ENCODE measurements around the gene HSD11B2.

The HSD11B2 gene

DNA sequence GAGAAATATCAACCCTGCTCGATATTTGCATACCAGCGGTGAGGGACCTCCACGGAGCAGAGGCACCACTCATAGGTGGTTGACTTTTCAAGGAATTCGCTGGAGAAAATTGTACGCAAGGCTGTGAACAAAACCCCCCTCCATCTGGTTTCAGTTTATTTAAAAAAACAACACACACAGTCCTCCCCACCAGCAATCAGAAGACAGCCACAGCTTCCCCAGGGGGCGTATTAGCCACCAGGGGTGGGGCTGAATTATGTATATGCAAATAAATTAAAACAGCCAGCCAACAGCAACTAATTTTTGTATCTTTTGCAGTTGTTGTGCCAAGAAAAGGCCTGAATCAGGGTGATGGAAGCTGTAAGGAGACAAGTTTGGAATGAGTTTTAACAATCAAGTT is 5.9 kb upstream of the HSD11B2 start:
- H3K27ac ChIP-seq (ENCODE audit: poor library complexity, severe bottlenecking) = no peak overlapping the region
- no peaks in the 10 kb centered on the region for H3K27me3 ChIP-seq (ENCODE audit: insufficient read depth, poor library complexity, severe bottlenecking)
- no peaks in the 10 kb centered on the region for H3K9me3 ChIP-seq (ENCODE audit: severe bottlenecking)
- no peak overlapping the region for H3K4me3 ChIP-seq (ENCODE audit: severe bottlenecking)
- no peaks in the 10 kb centered on the region for H3K36me3 ChIP-seq (ENCODE audit: low read depth)
- H3K4me1 ChIP-seq (ENCODE audit: insufficient read depth, poor library complexity, severe bottlenecking) = no peaks in the 10 kb centered on the region
- no peak for DNase-seq (ENCODE audit: low spot score)
- TF ChIP-seq CTCF (IDR thresholded peaks at IDR 0.05; ENCODE audit: poor library complexity, severe bottlenecking) = no peak
- no peak for ATAC-seq (ENCODE audit: low read depth)

GRCh38 chr16:67425580-67425979 is 5.3 kb upstream of the HSD11B2 start:
- ATAC-seq (ENCODE audit: low read depth) = no peak
- Histone ChIP-seq H3K27ac (ENCODE audit: poor library complexity, severe bottlenecking) (no peak overlapping the region), H3K4me1 (ENCODE audit: insufficient read depth, poor library complexity, severe bottlenecking) (no peaks in the 10 kb centered on the region), H3K27me3 (ENCODE audit: insufficient read depth, poor library complexity, severe bottlenecking) (peaks cover 4% of the 10 kb centered on the region), H3K4me3 (ENCODE audit: severe bottlenecking) (no peak overlapping the region), H3K36me3 (ENCODE audit: low read depth) (no peaks in the 10 kb centered on the region), H3K9me3 (ENCODE audit: severe bottlenecking) (no peaks in the 10 kb centered on the region)
- no peak for TF ChIP-seq CTCF (IDR thresholded peaks at IDR 0.05; ENCODE audit: poor library complexity, severe bottlenecking)
- no peak for DNase-seq (ENCODE audit: low spot score)

DNA sequence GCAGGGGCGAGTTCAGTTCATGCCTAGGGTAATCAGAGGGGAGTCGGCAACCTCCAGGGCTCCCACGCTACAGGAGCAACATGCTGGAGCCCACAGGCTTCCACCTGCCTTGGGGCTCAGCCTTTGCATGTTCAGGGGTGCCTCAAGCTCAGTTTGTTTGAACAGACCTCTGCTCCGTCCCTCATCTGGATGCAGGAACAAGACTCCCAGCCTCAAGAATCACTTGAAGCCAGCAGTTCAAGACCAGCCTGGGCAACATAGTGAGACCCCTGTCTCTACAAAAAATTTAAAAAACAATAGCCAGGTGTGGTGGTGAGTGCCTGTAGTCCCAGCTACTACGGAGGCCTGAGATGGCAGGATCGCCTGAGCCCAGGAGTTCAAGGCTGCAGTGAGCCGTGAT is 4.9 kb upstream of the HSD11B2 start:
- no peak for TF ChIP-seq CTCF (IDR thresholded peaks at IDR 0.05; ENCODE audit: poor library complexity, severe bottlenecking)
- Histone ChIP-seq H3K27me3 (ENCODE audit: insufficient read depth, poor library complexity, severe bottlenecking) (peaks cover 4% of the 10 kb centered on the region), H3K9me3 (ENCODE audit: severe bottlenecking) (no peaks in the 10 kb centered on the region), H3K4me3 (ENCODE audit: severe bottlenecking) (no peak overlapping the region), H3K4me1 (ENCODE audit: insufficient read depth, poor library complexity, severe bottlenecking) (no peaks in the 10 kb centered on the region), H3K36me3 (ENCODE audit: low read depth) (no peaks in the 10 kb centered on the region), H3K27ac (ENCODE audit: poor library complexity, severe bottlenecking) (no peak overlapping the region)
- ATAC-seq (ENCODE audit: low read depth) = no peak
- no peak for DNase-seq (ENCODE audit: low spot score)

GRCh38 chr16:67426950-67427349 is 4.0 kb upstream of the HSD11B2 start:
- TF ChIP-seq CTCF (IDR thresholded peaks at IDR 0.05; ENCODE audit: poor library complexity, severe bottlenecking) = no peak
- Histone ChIP-seq H3K4me1 (ENCODE audit: insufficient read depth, poor library complexity, severe bottlenecking) (no peaks in the 10 kb centered on the region), H3K9me3 (ENCODE audit: severe bottlenecking) (no peaks in the 10 kb centered on the region), H3K4me3 (ENCODE audit: severe bottlenecking) (no peak overlapping the region), H3K27ac (ENCODE audit: poor library complexity, severe bottlenecking) (no peak overlapping the region), H3K36me3 (ENCODE audit: low read depth) (no peaks in the 10 kb centered on the region), H3K27me3 (ENCODE audit: insufficient read depth, poor library complexity, severe bottlenecking) (peaks cover 4% of the 10 kb centered on the region)
- DNase-seq (ENCODE audit: low spot score) (no peak), ATAC-seq (ENCODE audit: low read depth) (no peak)

- no peaks in the 10 kb centered on the region for H3K36me3 ChIP-seq (ENCODE audit: low read depth)
- no peak overlapping the region for H3K27ac ChIP-seq (ENCODE audit: poor library complexity, severe bottlenecking)
- ATAC-seq (ENCODE audit: low read depth) (peak; percentile 61), DNase-seq (ENCODE audit: low spot score) (no peak)
- peaks cover 4% of the 10 kb centered on the region for H3K27me3 ChIP-seq (ENCODE audit: insufficient read depth, poor library complexity, severe bottlenecking)
- H3K9me3 ChIP-seq (ENCODE audit: severe bottlenecking) = no peaks in the 10 kb centered on the region
- H3K4me1 ChIP-seq (ENCODE audit: insufficient read depth, poor library complexity, severe bottlenecking) = no peaks in the 10 kb centered on the region
- TF ChIP-seq CTCF (IDR thresholded peaks at IDR 0.05; ENCODE audit: poor library complexity, severe bottlenecking) = peak; percentile 90
- H3K4me3 ChIP-seq (ENCODE audit: severe bottlenecking) = no peak overlapping the region
Measured at GRCh38 chr16:67428146-67428731, 2.7 kb upstream of the HSD11B2 start.

All from RWPE2 (cell line).